Measurements from ENCODE around the gene DEGS2. TPM values are rescaled to one million over a fixed set of nuclear protein-coding genes. Genes with fewer than 3 reads are reported as not detected.
"Not testable (repeated sequence)": the region's sequence is repeated elsewhere in the genome, so short reads cannot be mapped to it uniquely, and the experiment has no call there.

The DEGS2 gene
- total RNA-seq, 1 experiment from 2014 or later: 0.11 TPM

GRCh38 chr14:100158566-100159093 lies 815 bp downstream of the DEGS2 start:
- no peak for TF ChIP-seq CTCF (conservative IDR thresholded peaks at IDR 0.05)
- no peak for TF ChIP-seq EZH2 (IDR thresholded peaks at IDR 0.05; ENCODE audit: low read depth)
- ChIA-PET POLR2A (ENCODE audit: unreplicated experiment) (no interaction called here), CTCF (no interaction called here)
- no peaks in the 10 kb centered on the region for H3K9me2 ChIP-seq (ENCODE audit: insufficient read depth)
- BruUV-seq (replicated peaks): no TSS peak
- no peak overlapping the region for H3K4me3 ChIP-seq
- no peaks in the 10 kb centered on the region for H3K79me2 ChIP-seq (ENCODE audit: low read depth)
- H3K4me1 ChIP-seq (replicated peaks; ENCODE audit: insufficient read depth): no peaks in the 10 kb centered on the region
- DNase-seq: no peak
- no peak overlapping the region for H2AFZ ChIP-seq
- no peaks in the 10 kb centered on the region for H3F3A ChIP-seq (ENCODE audit: insufficient read depth, low read depth)
- H3K4me2 ChIP-seq: no peak overlapping the region
- no peak overlapping the region for H3K27ac ChIP-seq
- intact Hi-C loops (cut with micrococcal nuclease; ENCODE audit: unreplicated experiment): no loop called here
- no peaks in the 10 kb centered on the region for H3K36me3 ChIP-seq (ENCODE audit: low read depth)
- no peaks in the 10 kb centered on the region for H3K27me3 ChIP-seq (ENCODE audit: insufficient read depth, low read depth)
- no peaks in the 10 kb centered on the region for H3K9me3 ChIP-seq (ENCODE audit: insufficient read depth, low read depth)
- H4K20me1 ChIP-seq (ENCODE audit: insufficient read depth): no peaks in the 10 kb centered on the region

- H4K20me1 ChIP-seq (ENCODE audit: insufficient read depth); POLR2A ChIA-PET (ENCODE audit: unreplicated experiment); H3K4me2 ChIP-seq; H3K27ac ChIP-seq; H3F3A ChIP-seq (ENCODE audit: insufficient read depth, low read depth); H3K4me1 ChIP-seq (replicated peaks; ENCODE audit: insufficient read depth); H3K4me3 ChIP-seq; DNase-seq; H3K27me3 ChIP-seq (ENCODE audit: insufficient read depth, low read depth); H3K9me2 ChIP-seq (ENCODE audit: insufficient read depth); H3K79me2 ChIP-seq (ENCODE audit: low read depth); H3K9me3 ChIP-seq (ENCODE audit: insufficient read depth, low read depth); intact Hi-C loops (cut with micrococcal nuclease; ENCODE audit: unreplicated experiment); BruUV-seq (replicated peaks); H2AFZ ChIP-seq; CTCF ChIA-PET; H3K36me3 ChIP-seq (ENCODE audit: low read depth): not testable (repeated sequence)
Measured at GRCh38 chr14:100157548-100158232, 1.8 kb downstream of the DEGS2 start.

GRCh38 chr14:100156776-100157175 lies 2.7 kb downstream of the DEGS2 start:
- intact Hi-C loops (cut with micrococcal nuclease; ENCODE audit: unreplicated experiment): no loop called here
- Histone ChIP-seq H3F3A (ENCODE audit: insufficient read depth, low read depth) (no peaks in the 10 kb centered on the region), H3K4me3 (no peak overlapping the region), H3K4me1 (replicated peaks; ENCODE audit: insufficient read depth) (no peaks in the 10 kb centered on the region), H3K4me2 (no peak overlapping the region), H3K9me3 (ENCODE audit: insufficient read depth, low read depth) (no peaks in the 10 kb centered on the region), H3K9me2 (ENCODE audit: insufficient read depth) (no peaks in the 10 kb centered on the region), H4K20me1 (ENCODE audit: insufficient read depth) (no peaks in the 10 kb centered on the region), H3K27me3 (ENCODE audit: insufficient read depth, low read depth) (no peaks in the 10 kb centered on the region), H2AFZ (no peak overlapping the region), H3K27ac (no peak overlapping the region), H3K79me2 (ENCODE audit: low read depth) (no peaks in the 10 kb centered on the region), H3K36me3 (ENCODE audit: low read depth) (no peaks in the 10 kb centered on the region)
- POLR2A ChIA-PET (ENCODE audit: unreplicated experiment): no interaction called here
- BruUV-seq (replicated peaks): no TSS peak
- DNase-seq: no peak
- CTCF ChIA-PET: no interaction called here
- TF ChIP-seq EZH2 (IDR thresholded peaks at IDR 0.05; ENCODE audit: low read depth): no peak
- TF ChIP-seq CTCF (conservative IDR thresholded peaks at IDR 0.05): no peak
